ENCODE data around the gene KMT5B.

Gene KMT5B

GRCh38 chr11:68177877-68178276, 35.2 kb downstream of the KMT5B start:
- DNase-seq, result no peak

GRCh38 chr11:68173926-68174325, 39.2 kb downstream of the KMT5B start:
- DNase-seq, result no peak

- no peak for DNase-seq
Measured at GRCh38 chr11:68169442-68169841, 43.7 kb downstream of the KMT5B start.

- DNase-seq, result no peak
Measured at GRCh38 chr11:68168694-68169093, 44.4 kb downstream of the KMT5B start.

GRCh38 chr11:68167474-68167873, 45.6 kb downstream of the KMT5B start:
- DNase-seq, result no peak

- no peak for DNase-seq
Measured at GRCh38 chr11:68166969-68167368, 46.1 kb downstream of the KMT5B start.

GRCh38 chr11:68165601-68166000, 47.5 kb downstream of the KMT5B start:
- DNase-seq, result no peak

- DNase-seq, result no peak
Measured at GRCh38 chr11:68164437-68164836, 48.7 kb downstream of the KMT5B start.

- DNase-seq, result no peak
Measured at GRCh38 chr11:68163691-68164090, 49.4 kb downstream of the KMT5B start.

GRCh38 chr11:68160100-68160695, 52.9 kb downstream of the KMT5B start:
- DNase-seq, result no peak

- no peak for DNase-seq
Measured at GRCh38 chr11:68159665-68160064, 53.4 kb downstream of the KMT5B start.

- DNase-seq, result no peak
Measured at GRCh38 chr11:68159161-68159560, 53.9 kb downstream of the KMT5B start.

- no peak for DNase-seq
Measured at GRCh38 chr11:68158580-68158979, 54.5 kb downstream of the KMT5B start.

GRCh38 chr11:68153742-68154141, 59.4 kb downstream of the KMT5B start:
- no peak for DNase-seq

GRCh38 chr11:68150037-68150436, 63.1 kb downstream of the KMT5B start:
- no peak for DNase-seq

- DNase-seq, result no peak
Measured at GRCh38 chr11:68149417-68149816, 63.7 kb downstream of the KMT5B start.

GRCh38 chr11:68148879-68149278, 64.2 kb downstream of the KMT5B start:
- DNase-seq, result no peak

- DNase-seq, result no peak
Measured at GRCh38 chr11:68148071-68148805, 64.9 kb downstream of the KMT5B start.

GRCh38 chr11:68146704-68147474, 66.2 kb downstream of the KMT5B start:
- no peak for DNase-seq

- DNase-seq, result peak; percentile 56
Measured at GRCh38 chr11:68146010-68146540, 67.0 kb downstream of the KMT5B start.

- DNase-seq, result no peak
Measured at GRCh38 chr11:68145120-68145866, 67.8 kb downstream of the KMT5B start.

- no peak for DNase-seq
Measured at GRCh38 chr11:68143310-68143689, 69.8 kb downstream of the KMT5B start.

Data from CD4-positive, alpha-beta T cell treated with Interleukin-15 for 1 hour (primary cell).